GM12865 (cell line): Measurements from ENCODE around the gene SLC25A19.
A peak's percentile ranks its signal among the peaks of the same experiment; 100 is the strongest.

Source experiments
- DNase-seq: peaks from one replicate; pipeline ENCODE4 v3.0.0; 2010; ENCODE audit warnings: low read depth
- H3K4me3 ChIP-seq: 2 replicates; pipeline ENCODE4 v1.5.1; 2011; ENCODE audit warnings: mild to moderate bottlenecking, low read depth, low read length, control low read depth
- TF ChIP-seq, protein P1 (sequence below): IDR thresholded peaks from 2 replicates; pipeline ENCODE4 v1.5.1; 2011; ENCODE audit warnings: low read length, control low read depth, low read depth, inconsistent platforms; ENCODE audit not compliant: insufficient read depth; ENCODE audit errors: missing control alignments

The SLC25A19 gene

DNA sequence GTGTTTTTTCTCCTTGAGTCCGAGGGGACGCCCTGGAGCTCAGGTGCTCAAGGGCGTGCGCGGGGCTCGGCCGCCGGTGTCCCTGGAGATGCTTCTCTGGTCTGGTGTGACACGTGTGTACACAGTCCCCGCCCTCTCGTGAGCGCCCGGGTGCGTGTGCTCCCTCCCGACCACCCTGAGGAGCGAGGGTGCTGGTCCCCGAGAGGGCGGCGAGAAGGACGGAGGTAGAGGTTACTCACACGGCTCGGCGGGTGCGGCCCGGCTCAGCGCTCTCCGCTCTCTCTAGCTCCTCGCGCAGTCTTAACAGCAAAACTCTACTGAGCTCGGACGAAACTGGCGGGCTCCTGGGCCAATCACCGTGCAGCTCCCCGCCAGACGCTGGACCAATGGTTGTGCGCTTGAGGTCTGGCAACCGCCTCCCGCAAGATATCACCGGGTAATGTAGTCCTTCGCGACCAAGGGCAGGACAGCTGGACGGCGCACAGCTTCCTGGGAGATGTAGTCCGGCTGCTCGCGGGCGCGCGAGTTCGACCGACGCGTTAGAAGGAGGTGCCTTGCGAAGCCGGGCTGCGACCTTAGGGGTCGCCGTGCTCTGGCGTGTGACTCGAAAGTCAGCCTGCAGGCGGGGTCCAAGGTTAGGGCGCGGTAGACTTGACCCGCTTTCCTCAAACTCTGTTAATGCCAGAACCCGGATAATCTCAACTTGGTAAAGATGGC is at the start of gene SLC25A19:
TSS of gene SLC25A19 (minus strand) at position 319 of the 717 bp plus-strand sequence. CDS start 2,669 bp downstream, outside the sequence.
- H3K4me3 ChIP-seq: peak within 1 kb of the TSS; percentile 96
- TF ChIP-seq, protein P1, sequence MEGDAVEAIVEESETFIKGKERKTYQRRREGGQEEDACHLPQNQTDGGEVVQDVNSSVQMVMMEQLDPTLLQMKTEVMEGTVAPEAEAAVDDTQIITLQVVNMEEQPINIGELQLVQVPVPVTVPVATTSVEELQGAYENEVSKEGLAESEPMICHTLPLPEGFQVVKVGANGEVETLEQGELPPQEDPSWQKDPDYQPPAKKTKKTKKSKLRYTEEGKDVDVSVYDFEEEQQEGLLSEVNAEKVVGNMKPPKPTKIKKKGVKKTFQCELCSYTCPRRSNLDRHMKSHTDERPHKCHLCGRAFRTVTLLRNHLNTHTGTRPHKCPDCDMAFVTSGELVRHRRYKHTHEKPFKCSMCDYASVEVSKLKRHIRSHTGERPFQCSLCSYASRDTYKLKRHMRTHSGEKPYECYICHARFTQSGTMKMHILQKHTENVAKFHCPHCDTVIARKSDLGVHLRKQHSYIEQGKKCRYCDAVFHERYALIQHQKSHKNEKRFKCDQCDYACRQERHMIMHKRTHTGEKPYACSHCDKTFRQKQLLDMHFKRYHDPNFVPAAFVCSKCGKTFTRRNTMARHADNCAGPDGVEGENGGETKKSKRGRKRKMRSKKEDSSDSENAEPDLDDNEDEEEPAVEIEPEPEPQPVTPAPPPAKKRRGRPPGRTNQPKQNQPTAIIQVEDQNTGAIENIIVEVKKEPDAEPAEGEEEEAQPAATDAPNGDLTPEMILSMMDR: peak; percentile 36

DNA sequence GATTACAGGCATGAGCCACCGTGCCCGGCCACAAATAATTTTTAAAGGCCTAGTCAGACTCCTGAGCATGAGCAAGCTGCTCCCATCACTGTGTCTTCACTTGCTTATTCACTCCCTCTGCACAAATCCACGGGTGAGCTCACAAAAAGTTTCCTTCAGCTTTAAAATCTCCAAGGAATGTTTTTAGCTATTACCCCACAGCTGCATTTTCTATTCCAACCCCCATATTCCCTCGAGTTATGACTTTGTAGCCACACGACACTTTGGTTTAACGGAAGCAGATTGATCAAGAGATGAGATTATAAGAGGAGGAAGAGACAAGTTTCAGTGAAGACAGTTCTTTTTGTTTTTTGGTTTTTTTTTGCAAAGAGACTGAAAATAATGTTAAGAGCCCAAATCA is 49.1 kb upstream of the SLC25A19 start:
- no peak for DNase-seq
- TF ChIP-seq, protein P1: no peak
- no peak overlapping the region for H3K4me3 ChIP-seq

More for the DNA sequence above, at the start of gene SLC25A19:
- DNase-seq: peak; percentile 100

DNA sequence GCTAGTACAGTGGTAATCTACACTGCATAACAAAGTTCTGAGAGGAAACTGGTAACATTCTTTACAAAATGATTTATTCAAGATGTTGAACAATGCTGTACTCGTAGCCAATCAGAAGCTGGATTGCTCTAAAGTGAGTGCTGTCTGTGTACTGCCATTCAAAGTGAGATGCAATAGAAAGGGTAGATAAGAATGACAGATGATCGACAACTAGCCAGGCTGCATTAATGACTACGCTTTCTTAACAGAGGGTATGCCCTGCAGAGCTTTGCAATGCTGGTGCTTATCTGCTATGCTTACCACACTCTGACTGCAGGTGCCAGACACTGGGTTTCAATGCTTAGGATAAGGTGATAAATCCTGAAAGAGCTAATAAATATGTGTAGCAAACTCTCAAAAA is 46.1 kb upstream of the SLC25A19 start:
- DNase-seq: no peak
- no peak overlapping the region for H3K4me3 ChIP-seq
- TF ChIP-seq, protein P1: no peak

DNA sequence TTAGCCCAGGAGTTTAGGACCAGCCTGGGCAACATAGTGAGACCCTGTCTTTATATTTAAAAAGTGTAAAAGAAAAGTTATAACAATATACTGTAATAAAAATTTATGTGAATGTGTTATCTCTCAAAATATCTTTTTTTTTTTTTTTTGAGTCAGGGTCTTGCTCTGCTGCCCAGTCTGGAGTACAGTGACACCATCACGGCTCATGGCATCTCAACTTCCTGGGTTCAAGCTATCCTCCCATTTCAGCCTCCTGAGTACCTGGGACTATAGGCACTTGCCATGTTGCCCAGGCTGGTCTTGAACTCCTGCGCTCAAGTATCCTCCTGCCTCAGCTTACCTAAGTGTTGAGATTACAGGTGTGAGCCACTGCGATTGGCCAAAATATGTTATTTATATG is 45.5 kb upstream of the SLC25A19 start:
- no peak overlapping the region for H3K4me3 ChIP-seq
- TF ChIP-seq, protein P1: no peak
- DNase-seq: no peak

DNA sequence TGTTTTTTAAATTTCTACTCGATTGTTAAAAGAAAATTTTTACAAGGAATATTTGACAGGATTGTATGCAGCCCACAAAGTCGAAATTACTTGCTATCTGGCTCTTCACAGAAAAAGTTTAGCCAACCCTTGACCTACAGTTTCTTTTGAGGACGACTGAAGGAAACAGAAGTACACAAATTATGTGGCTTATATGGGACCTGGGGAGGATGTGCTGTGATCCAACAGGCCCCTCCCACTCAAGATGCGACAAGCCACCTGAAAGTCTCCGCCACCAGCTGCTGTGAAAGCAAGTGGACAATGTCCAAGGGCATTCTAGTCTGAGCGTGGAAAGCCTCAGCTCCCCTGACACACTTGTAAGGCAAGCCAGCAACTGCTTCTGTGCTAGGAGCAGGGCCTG is 42.4 kb upstream of the SLC25A19 start:
- H3K4me3 ChIP-seq: no peak overlapping the region
- no peak for DNase-seq
- TF ChIP-seq, protein P1: no peak

DNA sequence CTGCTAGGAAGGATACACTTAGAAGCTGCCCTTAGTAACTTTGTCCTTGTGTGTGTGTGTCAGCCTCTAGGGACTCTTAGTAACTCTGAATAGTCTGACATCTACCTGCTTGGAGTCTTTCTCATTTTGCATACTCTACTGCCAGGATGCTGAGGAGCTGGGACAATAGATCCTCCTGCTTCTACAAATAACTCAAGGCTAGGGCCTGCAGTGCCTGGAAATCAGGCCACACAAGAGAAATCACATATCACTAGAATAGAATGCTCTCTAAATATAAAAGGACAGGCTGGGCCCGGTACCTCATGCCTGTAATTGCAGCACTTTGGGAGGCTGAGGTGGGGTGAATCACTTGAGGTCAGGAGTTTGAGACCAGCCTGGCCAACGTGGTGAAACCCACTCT is 38.5 kb upstream of the SLC25A19 start:
- no peak for DNase-seq

More for the DNA sequence above, 38.5 kb upstream of the SLC25A19 start:
- no peak overlapping the region for H3K4me3 ChIP-seq
- TF ChIP-seq, protein P1: no peak
